ENCODE results near the gene RHOF. TPM values are rescaled to one million over a fixed set of nuclear protein-coding genes. Genes with fewer than 3 reads are reported as not detected.
A peak's percentile ranks its signal among the peaks of the same experiment; 100 is the strongest.

RHOF gene
- total RNA-seq, 2 experiments from 2014 or later: 23.5 to 53.7 TPM

DNA sequence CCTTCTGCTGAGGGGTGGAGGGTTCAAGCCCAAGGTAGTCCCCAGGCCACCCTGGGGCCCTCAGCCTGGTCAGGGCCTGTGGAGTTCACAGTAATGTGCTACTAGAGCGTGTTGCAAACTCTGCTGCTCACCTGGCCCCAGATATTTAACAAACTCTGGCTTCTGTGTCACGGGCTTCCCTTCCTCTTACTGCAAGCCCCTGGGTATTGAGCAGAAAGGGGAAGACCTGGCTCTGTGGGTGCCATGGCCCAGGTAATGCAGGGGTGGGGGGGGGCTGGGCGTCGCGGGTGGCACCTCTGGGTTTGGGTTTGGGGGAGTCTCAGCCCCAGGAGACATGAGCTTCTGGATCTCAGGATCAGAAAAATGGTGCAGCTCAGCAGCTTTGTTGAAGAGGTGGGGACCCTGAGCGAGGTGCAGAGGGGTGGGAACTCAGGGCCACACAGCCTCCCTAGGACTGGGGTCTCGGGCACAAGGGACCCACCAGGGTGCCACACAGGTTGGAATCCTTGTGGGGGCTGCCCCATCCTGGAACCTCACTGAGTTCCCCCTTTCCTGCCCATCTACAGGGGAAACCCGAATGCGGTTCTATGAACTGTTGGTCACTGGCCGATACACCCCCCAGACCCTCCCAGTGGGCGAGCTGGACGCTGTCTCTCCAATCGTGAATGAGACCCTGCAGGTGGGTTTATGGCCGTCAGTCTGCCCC lies 14.3 kb upstream of the RHOF start:
- intact Hi-C loops (cut with micrococcal nuclease; ENCODE audit: unreplicated experiment): no loop called here
- H4K20me1 ChIP-seq (ENCODE audit: insufficient read depth, low read length): peaks cover 6% of the 10 kb centered on the region; the same call in 1 of the 2 replicates

DNA sequence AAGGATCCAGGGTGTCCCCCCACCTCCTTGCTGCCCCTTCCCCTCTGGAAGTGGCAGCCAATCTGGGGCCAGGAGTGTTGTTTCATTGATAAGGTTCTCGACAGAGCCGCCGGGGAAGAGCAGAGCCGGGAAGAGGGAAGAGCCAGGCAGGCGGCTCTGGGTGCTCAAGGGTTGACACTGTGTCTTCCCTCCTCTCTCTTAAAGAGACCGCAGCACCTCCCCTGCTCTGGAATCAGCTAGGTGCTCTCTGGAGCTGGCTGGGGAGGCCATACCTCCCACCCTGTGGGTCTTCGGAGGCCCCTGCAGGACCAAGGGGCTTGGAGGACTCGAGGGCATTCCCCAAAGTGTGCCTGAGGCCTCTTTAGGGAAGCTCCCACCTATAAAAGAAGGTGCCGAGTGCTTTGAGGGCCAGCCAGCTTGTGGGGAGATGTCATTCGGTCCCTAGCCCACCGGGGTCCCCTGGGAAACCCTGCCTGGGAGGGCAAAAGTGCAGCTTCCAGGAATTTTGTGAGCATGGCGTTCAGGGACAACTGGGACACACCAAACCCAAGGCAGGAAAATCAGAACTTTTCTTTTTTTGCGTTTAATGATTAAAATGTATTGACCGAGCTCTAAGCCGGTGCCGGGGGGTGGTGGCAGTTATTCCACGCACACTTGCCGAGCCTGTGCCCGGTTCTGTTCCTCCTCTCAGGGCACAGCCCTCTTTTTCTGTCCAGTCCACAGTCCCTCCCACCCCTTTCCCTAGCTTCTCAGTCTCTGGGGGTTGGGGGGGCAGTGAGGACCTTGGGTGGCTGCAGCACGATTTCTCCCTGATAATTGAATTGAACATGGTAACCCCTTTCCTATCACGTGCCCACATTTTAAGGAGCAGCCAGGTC lies 13.3 kb upstream of the RHOF start:
- Histone ChIP-seq H3K4me1 (ENCODE audit: insufficient read depth, low read length, poor library complexity, severe bottlenecking) (peaks cover 54% of the 10 kb centered on the region), H3K9me2 (ENCODE audit: insufficient read depth, low read length) (no peaks in the 10 kb centered on the region), H3K4me2 (ENCODE audit: low read length) (peak overlapping the region; percentile 94), H4K20me1 (ENCODE audit: insufficient read depth, low read length) (peaks cover 6% of the 10 kb centered on the region; the same call in 1 of the 2 replicates), H3K36me3 (ENCODE audit: insufficient read depth, low read length) (peaks cover 35% of the 10 kb centered on the region), H3K4me3 (ENCODE audit: low read depth, low read length, poor library complexity, severe bottlenecking) (peak overlapping the region; percentile 75), H3K9me3 (ENCODE audit: low read length) (no peaks in the 10 kb centered on the region), H2AFZ (ENCODE audit: low read length) (no peak overlapping the region), H3K79me2 (ENCODE audit: insufficient read depth, low read depth, low read length) (peaks cover 25% of the 10 kb centered on the region; the same call in 1 of the 2 replicates), H3K27ac (ENCODE audit: low read depth, low read length, poor library complexity, severe bottlenecking) (peak overlapping the region; percentile 45)
- no peak for DNase-seq (ENCODE audit: low spot score)
- TF ChIP-seq, protein P1, sequence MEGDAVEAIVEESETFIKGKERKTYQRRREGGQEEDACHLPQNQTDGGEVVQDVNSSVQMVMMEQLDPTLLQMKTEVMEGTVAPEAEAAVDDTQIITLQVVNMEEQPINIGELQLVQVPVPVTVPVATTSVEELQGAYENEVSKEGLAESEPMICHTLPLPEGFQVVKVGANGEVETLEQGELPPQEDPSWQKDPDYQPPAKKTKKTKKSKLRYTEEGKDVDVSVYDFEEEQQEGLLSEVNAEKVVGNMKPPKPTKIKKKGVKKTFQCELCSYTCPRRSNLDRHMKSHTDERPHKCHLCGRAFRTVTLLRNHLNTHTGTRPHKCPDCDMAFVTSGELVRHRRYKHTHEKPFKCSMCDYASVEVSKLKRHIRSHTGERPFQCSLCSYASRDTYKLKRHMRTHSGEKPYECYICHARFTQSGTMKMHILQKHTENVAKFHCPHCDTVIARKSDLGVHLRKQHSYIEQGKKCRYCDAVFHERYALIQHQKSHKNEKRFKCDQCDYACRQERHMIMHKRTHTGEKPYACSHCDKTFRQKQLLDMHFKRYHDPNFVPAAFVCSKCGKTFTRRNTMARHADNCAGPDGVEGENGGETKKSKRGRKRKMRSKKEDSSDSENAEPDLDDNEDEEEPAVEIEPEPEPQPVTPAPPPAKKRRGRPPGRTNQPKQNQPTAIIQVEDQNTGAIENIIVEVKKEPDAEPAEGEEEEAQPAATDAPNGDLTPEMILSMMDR (conservative IDR thresholded peaks at IDR 0.05; ENCODE audit: low read length): no peak
- no peak for TF ChIP-seq EZH2phosphoT487 (IDR thresholded peaks at IDR 0.05; ENCODE audit: borderline replicate concordance, low read depth, low read length)
- intact Hi-C loops (cut with micrococcal nuclease; ENCODE audit: unreplicated experiment): no loop called here
- ChIA-PET CTCF (ENCODE audit: unreplicated experiment) (interaction anchor here (0.9 kb wide), 1 partner anchor 12 kb away, joined by 4 read pairs; no protein-coding TSS in a partner anchor), POLR2A (interaction anchor here (0.5 to 1.0 kb wide), 8 partner anchors 8 to 1516 kb away, joined by 3 to 7 read pairs (median 3); no protein-coding TSS in a partner anchor)
- no TSS peak for BruUV-seq (replicated peaks)

More for the DNA sequence above, 14.3 kb upstream of the RHOF start:
- H3K9me3 ChIP-seq (ENCODE audit: low read length): no peaks in the 10 kb centered on the region
- ChIA-PET CTCF (ENCODE audit: unreplicated experiment) (interaction anchor here (0.9 kb wide), 1 partner anchor 13 kb away, joined by 4 read pairs; no protein-coding TSS in a partner anchor), POLR2A (interaction anchor here (0.7 to 0.8 kb wide), 3 partner anchors 12 to 301 kb away, joined by 3 to 7 read pairs (median 4); no protein-coding TSS in a partner anchor)
- peak overlapping the region; percentile 45 for H3K27ac ChIP-seq (ENCODE audit: low read depth, low read length, poor library complexity, severe bottlenecking)
- peak overlapping the region; percentile 94 for H3K4me2 ChIP-seq (ENCODE audit: low read length)
- H3K4me3 ChIP-seq (ENCODE audit: low read depth, low read length, poor library complexity, severe bottlenecking): peak overlapping the region; percentile 75
- H3K4me1 ChIP-seq (ENCODE audit: insufficient read depth, low read length, poor library complexity, severe bottlenecking): peaks cover 50% of the 10 kb centered on the region
- no peak overlapping the region for H2AFZ ChIP-seq (ENCODE audit: low read length)
- peaks cover 35% of the 10 kb centered on the region for H3K36me3 ChIP-seq (ENCODE audit: insufficient read depth, low read length)
- no TSS peak for BruUV-seq (replicated peaks)
- peaks cover 19% of the 10 kb centered on the region; the same call in 1 of the 2 replicates for H3K79me2 ChIP-seq (ENCODE audit: insufficient read depth, low read depth, low read length)
- no peaks in the 10 kb centered on the region for H3K9me2 ChIP-seq (ENCODE audit: insufficient read depth, low read length)
- no peak for DNase-seq (ENCODE audit: low spot score)
- TF ChIP-seq, protein P1 (conservative IDR thresholded peaks at IDR 0.05; ENCODE audit: low read length): no peak
- no peak for TF ChIP-seq EZH2phosphoT487 (IDR thresholded peaks at IDR 0.05; ENCODE audit: borderline replicate concordance, low read depth, low read length)
